Loucy (cell line): Measurements from ENCODE around the gene DGCR2.
"Not testable (repeated sequence)": the region's sequence is repeated elsewhere in the genome, so short reads cannot be mapped to it uniquely, and the experiment has no call there.

ENCODE experiments used
- EZH2phosphoT487 ChIP-seq: fragments of 200-600 bp; IDR thresholded peaks from 2 replicates; pipeline ENCODE4 v1.6.1; 2018; ENCODE audit warnings: antibody characterized with exemption, mild to moderate bottlenecking, moderate library complexity, borderline replicate concordance
- TF ChIP-seq, protein P1 (sequence below): fragments of 200-600 bp; sonication (generic); conservative IDR thresholded peaks from 2 replicates; pipeline ENCODE4 v1.5.1; 2014; ENCODE audit warnings: mild to moderate bottlenecking, antibody characterized with exemption, low read length

DNA sequence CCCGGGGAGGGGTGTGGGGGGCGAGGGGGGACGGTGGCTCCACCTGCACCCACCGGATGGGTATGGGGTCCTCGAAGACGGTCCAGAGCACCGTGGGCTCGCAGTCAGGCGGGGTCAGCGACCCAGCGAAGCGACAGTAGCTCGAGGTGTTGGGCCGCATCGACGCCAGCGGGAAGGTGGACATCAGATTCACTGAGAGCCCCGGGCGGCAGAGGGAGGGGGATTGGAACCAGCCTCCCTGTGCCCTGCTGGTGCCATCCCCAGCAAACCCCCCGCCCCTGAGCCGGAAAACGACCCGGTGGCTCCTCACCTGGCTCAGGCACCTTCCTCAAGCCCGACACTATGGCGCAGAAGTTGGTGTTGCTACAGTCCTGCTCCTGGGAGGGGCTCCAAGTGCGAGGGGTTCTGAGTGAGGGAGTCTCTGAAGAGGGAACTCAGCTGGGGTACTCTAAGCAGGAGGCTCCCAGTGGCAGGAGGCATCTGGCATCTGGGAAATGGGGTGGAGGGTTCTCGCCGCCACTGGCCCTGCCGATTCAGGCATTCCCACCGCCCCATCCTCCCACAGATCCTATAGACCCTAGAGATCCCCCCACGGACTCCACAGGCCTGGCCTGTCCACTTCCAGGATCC lies 89.9 kb downstream of the DGCR2 start:
- TF ChIP-seq, protein P1, sequence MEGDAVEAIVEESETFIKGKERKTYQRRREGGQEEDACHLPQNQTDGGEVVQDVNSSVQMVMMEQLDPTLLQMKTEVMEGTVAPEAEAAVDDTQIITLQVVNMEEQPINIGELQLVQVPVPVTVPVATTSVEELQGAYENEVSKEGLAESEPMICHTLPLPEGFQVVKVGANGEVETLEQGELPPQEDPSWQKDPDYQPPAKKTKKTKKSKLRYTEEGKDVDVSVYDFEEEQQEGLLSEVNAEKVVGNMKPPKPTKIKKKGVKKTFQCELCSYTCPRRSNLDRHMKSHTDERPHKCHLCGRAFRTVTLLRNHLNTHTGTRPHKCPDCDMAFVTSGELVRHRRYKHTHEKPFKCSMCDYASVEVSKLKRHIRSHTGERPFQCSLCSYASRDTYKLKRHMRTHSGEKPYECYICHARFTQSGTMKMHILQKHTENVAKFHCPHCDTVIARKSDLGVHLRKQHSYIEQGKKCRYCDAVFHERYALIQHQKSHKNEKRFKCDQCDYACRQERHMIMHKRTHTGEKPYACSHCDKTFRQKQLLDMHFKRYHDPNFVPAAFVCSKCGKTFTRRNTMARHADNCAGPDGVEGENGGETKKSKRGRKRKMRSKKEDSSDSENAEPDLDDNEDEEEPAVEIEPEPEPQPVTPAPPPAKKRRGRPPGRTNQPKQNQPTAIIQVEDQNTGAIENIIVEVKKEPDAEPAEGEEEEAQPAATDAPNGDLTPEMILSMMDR, result not testable (repeated sequence)
- TF ChIP-seq EZH2phosphoT487, result not testable (repeated sequence)
